Measurements from ENCODE around the gene SH2D1A. TPM values are rescaled to one million over a fixed set of nuclear protein-coding genes. Genes with fewer than 3 reads are reported as not detected.

Gene SH2D1A
- total RNA-seq, 2 donors from 2014 or later: 0.48 to 0.54 TPM

DNA sequence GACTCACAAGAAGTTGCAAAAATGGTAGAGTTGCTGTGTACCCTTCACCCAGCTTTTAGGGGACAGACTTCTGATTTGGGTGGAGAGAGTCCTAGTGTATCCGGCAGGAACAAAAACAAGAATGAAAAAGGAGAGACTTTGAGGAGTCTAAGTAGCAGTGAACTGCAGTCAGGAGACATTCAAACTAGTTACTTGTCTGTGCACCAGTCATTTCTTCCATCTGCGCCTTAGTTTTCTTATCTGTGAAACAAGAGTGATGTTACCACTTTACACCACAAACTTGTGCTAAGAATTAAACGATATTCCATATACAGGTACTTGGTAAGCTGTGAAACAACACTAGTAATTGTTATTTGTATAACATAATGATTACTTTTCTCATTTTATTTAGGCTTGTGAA is 47.3 kb downstream of the SH2D1A start:
- H3K27ac ChIP-seq: no peak overlapping the region
- DNase-seq: no peak
- no peak for TF ChIP-seq CTCF (IDR thresholded peaks at IDR 0.05)
- H3K9ac ChIP-seq (ENCODE audit: low read depth in 2 of 2, low read length in 2 of 2): no peak overlapping the region
- no peaks in the 10 kb centered on the region for H3K9me3 ChIP-seq
- no peaks in the 10 kb centered on the region for H3K36me3 ChIP-seq
- H3K4me1 ChIP-seq: no peaks in the 10 kb centered on the region
- intact Hi-C loops (cut with DNase I): no loop called here
- no peaks in the 10 kb centered on the region for H3K27me3 ChIP-seq
- no peak overlapping the region for H3K4me3 ChIP-seq

- TF ChIP-seq CTCF (IDR thresholded peaks at IDR 0.05): no peak
- Histone ChIP-seq H3K4me1 (no peaks in the 10 kb centered on the region), H3K9me3 (no peaks in the 10 kb centered on the region), H3K27me3 (no peaks in the 10 kb centered on the region), H3K36me3 (no peaks in the 10 kb centered on the region), H3K9ac (ENCODE audit: low read depth in 2 of 2, low read length in 2 of 2) (no peak overlapping the region), H3K4me3 (no peak overlapping the region), H3K27ac (no peak overlapping the region)
- DNase-seq: no peak
- intact Hi-C loops (cut with DNase I): no loop called here
These were observed 49.0 kb downstream of the SH2D1A start for GRCh38 chrX:124395145-124395880.

- no peak overlapping the region for H3K4me3 ChIP-seq
- H3K9ac ChIP-seq (ENCODE audit: low read depth in 2 of 2, low read length in 2 of 2): no peak overlapping the region
- H3K4me1 ChIP-seq: no peaks in the 10 kb centered on the region
- intact Hi-C loops (cut with DNase I): no loop called here
- H3K9me3 ChIP-seq: no peaks in the 10 kb centered on the region
- no peaks in the 10 kb centered on the region for H3K27me3 ChIP-seq
- no peak overlapping the region for H3K27ac ChIP-seq
- DNase-seq: no peak
- TF ChIP-seq CTCF (IDR thresholded peaks at IDR 0.05): no peak
- H3K36me3 ChIP-seq: no peaks in the 10 kb centered on the region
These were observed 55.3 kb downstream of the SH2D1A start for GRCh38 chrX:124401696-124402095.

DNA sequence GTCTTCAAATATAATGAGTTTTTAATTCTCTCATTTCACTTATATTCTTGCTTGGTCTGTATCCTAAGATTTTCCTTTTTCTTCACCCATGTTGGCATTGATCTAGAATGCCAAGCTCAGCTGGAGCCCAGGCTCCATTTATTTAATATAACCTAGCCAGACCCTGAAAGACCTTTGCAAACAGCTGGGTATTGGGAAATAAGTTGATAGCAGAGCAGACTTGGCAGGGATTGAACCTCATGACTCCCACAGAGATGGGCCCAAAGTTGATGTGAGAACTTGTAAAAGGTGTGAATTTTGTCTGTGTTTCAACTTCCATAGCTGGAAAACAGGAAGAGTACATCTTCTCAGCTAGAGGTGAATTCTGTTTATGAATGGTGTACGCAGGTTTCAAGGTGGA is 59.5 kb downstream of the SH2D1A start:
- no peak for TF ChIP-seq CTCF (IDR thresholded peaks at IDR 0.05)

DNA sequence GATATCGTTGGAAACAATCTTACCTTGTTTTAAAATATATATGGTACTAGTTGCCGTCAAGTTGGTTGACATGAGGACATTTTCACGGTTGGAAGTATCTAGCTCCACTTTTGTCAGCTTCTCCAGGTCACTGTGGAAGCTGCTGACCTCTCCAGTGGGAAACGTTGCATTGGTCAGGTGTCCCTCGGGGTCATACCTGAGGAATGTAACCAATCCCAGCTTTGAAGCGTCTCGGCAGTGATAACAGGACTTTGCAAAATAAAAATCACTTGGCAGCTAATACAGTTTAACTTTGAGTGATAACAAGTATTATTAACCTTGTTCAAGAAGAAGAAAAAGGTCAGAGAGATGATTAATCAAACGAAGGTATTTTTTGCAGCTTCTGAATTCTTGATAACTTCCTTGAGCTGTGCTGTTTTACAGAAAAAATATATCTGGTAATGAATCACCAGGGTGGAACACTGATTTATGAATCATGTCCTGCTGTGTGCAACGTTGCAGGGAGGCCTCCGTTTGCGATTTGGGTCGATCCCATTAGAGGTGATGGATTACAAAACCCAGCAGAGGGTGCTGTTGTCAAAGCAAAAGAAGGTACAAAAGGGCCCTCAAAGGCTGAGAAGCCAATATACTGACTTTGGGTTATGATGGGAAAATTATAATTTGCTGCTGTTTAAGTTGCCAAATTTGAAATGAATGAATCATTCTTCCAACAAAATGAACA is 60.1 kb downstream of the SH2D1A start:
- H3K4me3 ChIP-seq: no peak overlapping the region
- no peaks in the 10 kb centered on the region for H3K4me1 ChIP-seq
- H3K27ac ChIP-seq: no peak overlapping the region
- DNase-seq: peak; percentile 37
- intact Hi-C loops (cut with DNase I): no loop called here
- no peaks in the 10 kb centered on the region for H3K9me3 ChIP-seq
- H3K36me3 ChIP-seq: no peaks in the 10 kb centered on the region
- no peak overlapping the region for H3K9ac ChIP-seq (ENCODE audit: low read depth in 2 of 2, low read length in 2 of 2)
- peak; percentile 39 for TF ChIP-seq CTCF (IDR thresholded peaks at IDR 0.05)
- H3K27me3 ChIP-seq: no peaks in the 10 kb centered on the region

More for the DNA sequence above, 59.5 kb downstream of the SH2D1A start:
- DNase-seq: no peak
- H3K4me1 ChIP-seq: no peaks in the 10 kb centered on the region
- no peaks in the 10 kb centered on the region for H3K36me3 ChIP-seq
- no peak overlapping the region for H3K9ac ChIP-seq (ENCODE audit: low read depth in 2 of 2, low read length in 2 of 2)
- intact Hi-C loops (cut with DNase I): no loop called here
- H3K27ac ChIP-seq: no peak overlapping the region
- H3K27me3 ChIP-seq: no peaks in the 10 kb centered on the region
- no peak overlapping the region for H3K4me3 ChIP-seq
- no peaks in the 10 kb centered on the region for H3K9me3 ChIP-seq
